Islet of Langerhans (tissue), 1 donor: ENCODE results near the gene BRINP1.
"Not testable (repeated sequence)": the region's sequence is repeated elsewhere in the genome, so short reads cannot be mapped to it uniquely, and the experiment has no call there.

Source experiments
- FAIRE-seq: peaks from one replicate; lab custom pipeline; 2011; peaks lifted over from hg19 to GRCh38; lab: Jason Lieb, UNC

BRINP1 gene

GRCh38 chr9:119185298-119185697 lies 183.9 kb downstream of the BRINP1 start:
- FAIRE-seq, result no peak

GRCh38 chr9:119184265-119184936 lies 184.8 kb downstream of the BRINP1 start:
- FAIRE-seq, result no peak

- no peak for FAIRE-seq
Observed at GRCh38 chr9:119181561-119181960, 187.7 kb downstream of the BRINP1 start.

GRCh38 chr9:119180897-119181296 lies 188.3 kb downstream of the BRINP1 start:
- FAIRE-seq, result no peak

- no peak for FAIRE-seq
Observed at GRCh38 chr9:119179701-119180100, 189.5 kb downstream of the BRINP1 start.

GRCh38 chr9:119177196-119177595 lies 192.0 kb downstream of the BRINP1 start:
- no peak for FAIRE-seq

- no peak for FAIRE-seq
Observed at GRCh38 chr9:119175581-119175980, 193.7 kb downstream of the BRINP1 start.

- not testable (repeated sequence) for FAIRE-seq
Observed at GRCh38 chr9:119169222-119169621, 200.0 kb downstream of the BRINP1 start.

GRCh38 chr9:119167876-119168275 lies 201.4 kb downstream of the BRINP1 start:
- no peak for FAIRE-seq

- no peak for FAIRE-seq
Observed at GRCh38 chr9:119167267-119167666, 202.0 kb downstream of the BRINP1 start.

GRCh38 chr9:119166096-119166495 lies 203.1 kb downstream of the BRINP1 start:
- no peak for FAIRE-seq

- FAIRE-seq, result no peak
Observed at GRCh38 chr9:119165131-119165530, 204.1 kb downstream of the BRINP1 start.

GRCh38 chr9:119164716-119165115 lies 204.5 kb downstream of the BRINP1 start:
- FAIRE-seq, result no peak

- no peak for FAIRE-seq
Observed at GRCh38 chr9:119160551-119160950, 208.7 kb downstream of the BRINP1 start.

GRCh38 chr9:119159386-119159785 lies 209.8 kb downstream of the BRINP1 start:
- FAIRE-seq, result no peak

GRCh38 chr9:119157196-119157595 lies 212.0 kb downstream of the BRINP1 start:
- FAIRE-seq, result no peak

- no peak for FAIRE-seq
Observed at GRCh38 chr9:119156354-119156753, 212.9 kb downstream of the BRINP1 start.

GRCh38 chr9:119154527-119154926 lies 214.7 kb downstream of the BRINP1 start:
- no peak for FAIRE-seq

- no peak for FAIRE-seq
Observed at GRCh38 chr9:119153402-119153801, 215.8 kb downstream of the BRINP1 start.

GRCh38 chr9:119148855-119149254 lies 220.4 kb downstream of the BRINP1 start:
- no peak for FAIRE-seq

- FAIRE-seq, result no peak
Observed at GRCh38 chr9:119137479-119137878, 231.8 kb downstream of the BRINP1 start.

- FAIRE-seq, result no peak
Observed at GRCh38 chr9:119126040-119126439, 243.2 kb downstream of the BRINP1 start.

GRCh38 chr9:119121899-119122298 lies 247.3 kb downstream of the BRINP1 start:
- FAIRE-seq, result no peak

- FAIRE-seq, result no peak
Observed at GRCh38 chr9:119117409-119117808, 251.8 kb downstream of the BRINP1 start.
